HG03571 (cell line): ENCODE measurements around the gene RAB11B.
A peak's percentile ranks its signal among the peaks of the same experiment; 100 is the strongest.
"Not testable (repeated sequence)": the region's sequence is repeated elsewhere in the genome, so short reads cannot be mapped to it uniquely, and the experiment has no call there.

Experiments used
- ATAC-seq: cut with Tn5 transposase; IDR thresholded peaks from one replicate; pipeline ENCODE4 v1.9.1; 2021; ENCODE audit not compliant: unreplicated experiment

Gene RAB11B

DNA sequence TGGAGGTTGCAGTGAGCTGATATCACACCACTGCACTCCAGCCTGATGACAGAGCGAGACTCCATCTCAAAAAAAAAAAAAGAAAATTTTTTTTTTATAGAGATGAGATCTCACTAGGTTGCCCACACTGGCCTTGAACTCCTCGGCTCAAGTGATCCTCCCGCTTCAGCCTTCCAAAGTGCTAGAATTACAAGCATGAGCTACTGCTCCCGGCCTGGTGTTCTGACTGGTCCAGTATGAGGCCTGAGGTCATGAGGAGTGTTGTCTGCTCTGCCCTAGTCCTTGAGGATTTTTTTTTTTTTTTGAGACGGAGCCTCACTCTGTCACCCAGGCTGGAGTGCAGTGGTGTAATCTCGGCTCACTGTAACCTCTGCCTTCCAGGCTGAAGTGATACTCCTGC is 35.2 kb downstream of the RAB11B start:
- not testable (repeated sequence) for ATAC-seq

DNA sequence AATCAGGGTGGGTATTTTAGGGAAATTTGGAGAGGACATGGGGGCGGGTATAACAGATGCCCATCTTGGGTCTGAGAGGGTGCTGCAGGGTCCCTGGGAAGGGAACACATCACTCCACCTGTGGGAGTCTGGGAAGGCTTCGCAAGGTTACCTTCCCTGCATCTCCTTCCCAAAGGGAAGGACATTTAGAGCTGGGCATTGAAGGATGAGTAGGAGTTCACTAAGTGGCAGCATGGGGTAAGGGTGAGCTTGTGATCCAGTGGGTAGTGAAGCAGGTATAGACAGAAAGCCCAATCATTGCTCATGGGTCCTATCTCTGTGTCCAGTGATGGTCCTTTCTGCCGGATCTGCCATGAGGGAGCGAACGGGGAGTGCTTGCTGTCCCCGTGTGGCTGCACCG is 36.1 kb downstream of the RAB11B start:
- ATAC-seq: no peak

- no peak for ATAC-seq
Measured at GRCh38 chr19:8429044-8429443, 38.9 kb downstream of the RAB11B start.

GRCh38 chr19:8429826-8430225 is 39.7 kb downstream of the RAB11B start:
- no peak for ATAC-seq

- no peak for ATAC-seq
Measured at GRCh38 chr19:8430650-8431049, 40.5 kb downstream of the RAB11B start.

GRCh38 chr19:8438236-8438635 is 48.1 kb downstream of the RAB11B start:
- ATAC-seq: no peak

DNA sequence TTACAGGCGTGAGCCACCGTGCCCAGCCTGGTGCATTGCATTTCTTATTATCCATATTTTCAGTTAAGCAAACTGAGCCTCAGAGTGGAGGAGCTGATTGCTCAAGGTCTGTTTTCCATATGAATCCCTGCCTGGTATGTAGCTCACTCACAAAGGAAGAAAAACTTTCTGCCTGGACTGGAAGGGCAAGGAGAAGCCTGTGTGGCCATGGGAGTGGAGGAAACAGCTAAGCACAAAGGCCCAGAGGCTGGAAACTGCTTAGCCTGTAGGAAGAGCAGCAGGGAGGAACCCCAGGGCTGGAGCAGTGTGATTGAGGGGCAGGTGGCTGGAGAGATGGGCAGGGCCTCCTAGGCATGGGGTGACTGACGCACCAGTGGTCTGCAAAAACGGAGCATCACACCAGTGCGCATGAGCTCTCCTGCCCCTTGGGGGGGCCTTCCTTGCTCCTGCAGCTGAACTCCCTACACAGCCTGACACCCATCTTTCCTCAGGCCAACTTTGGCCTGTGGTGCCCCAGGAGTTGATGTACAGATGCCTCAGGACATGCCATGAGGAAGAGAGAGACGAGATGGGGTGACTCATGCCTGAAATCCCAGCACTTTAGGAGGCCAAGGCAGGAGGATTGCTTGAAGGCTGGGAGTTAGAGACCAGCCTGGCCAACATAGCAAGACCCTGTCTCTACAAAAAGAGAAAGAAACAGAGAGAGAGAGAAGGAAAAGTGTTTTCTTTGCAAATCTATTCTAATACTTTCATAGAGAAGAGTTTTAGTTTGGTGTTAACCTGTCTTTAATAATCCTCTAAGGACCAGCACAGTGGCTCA is 51.8 kb downstream of the RAB11B start:
- no peak for ATAC-seq

DNA sequence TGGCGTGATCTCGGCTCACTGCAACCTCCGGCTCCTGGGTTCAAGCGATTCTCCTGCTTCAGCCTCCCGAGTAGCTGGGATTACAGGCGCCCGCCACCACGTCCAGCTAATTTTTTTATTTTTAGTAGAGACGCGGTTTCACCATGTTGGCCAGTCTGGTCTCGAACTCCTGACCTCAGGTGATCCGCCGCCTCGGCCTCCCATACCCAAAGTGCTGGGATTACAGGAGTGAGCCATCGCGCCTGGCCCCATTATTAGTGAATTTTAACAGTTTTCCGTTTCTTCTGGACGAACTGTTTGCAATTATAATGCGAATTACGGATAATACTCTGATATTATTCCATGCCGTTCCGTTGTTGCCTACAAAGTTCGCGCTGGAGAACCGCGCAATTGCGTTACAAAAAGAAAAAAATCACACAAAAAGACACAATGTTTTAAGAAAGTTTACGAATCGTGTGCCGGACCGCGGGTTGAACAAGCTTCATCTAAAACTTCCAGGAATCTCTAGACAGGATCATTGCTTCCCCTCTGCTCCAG is 54.0 kb downstream of the RAB11B start:
- ATAC-seq: not testable (repeated sequence)

DNA sequence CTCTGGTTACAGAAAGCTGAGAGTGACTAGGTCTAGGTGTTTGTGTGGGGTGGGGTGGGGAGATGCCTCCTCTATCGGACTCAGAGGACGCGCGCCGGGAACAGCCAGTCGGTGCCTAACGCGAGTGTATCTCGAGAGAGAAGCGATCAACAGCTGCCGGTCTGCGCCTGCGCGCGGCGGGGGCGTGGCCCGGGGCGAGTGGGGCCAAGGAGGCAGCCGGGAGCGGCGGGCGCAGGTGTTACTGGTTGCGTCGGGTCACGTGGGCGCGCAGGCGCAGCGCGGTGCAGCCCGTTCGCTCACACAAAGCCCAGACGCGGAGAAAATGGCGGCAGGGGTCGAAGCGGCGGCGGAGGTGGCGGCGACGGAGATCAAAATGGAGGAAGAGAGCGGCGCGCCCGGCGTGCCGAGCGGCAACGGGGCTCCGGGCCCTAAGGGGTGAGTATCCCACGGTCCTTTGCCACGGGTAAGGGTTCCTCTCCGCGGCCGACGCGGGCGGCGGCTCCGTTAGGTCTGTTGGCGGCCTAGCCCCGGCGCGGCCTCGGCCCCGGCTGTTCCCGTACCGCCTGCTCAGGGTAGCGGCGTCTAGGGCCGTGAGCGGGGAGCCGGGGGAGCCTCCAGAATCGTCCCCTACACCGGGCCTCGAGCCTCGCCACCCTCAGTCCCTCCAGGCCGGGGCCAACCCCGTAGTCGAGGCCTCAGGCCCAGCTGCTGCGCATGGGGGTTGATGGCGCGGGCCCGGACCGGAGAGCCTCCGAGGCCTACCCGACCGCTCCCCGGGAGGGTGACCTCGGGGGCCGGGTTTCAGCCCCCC is 54.7 kb downstream of the RAB11B start, which contains the start of gene HNRNPM:
Gene HNRNPM (plus strand): TSS at position 299 of the 811 bp plus-strand sequence. CDS start 24 bp downstream, at position 323.
- ATAC-seq: peak; percentile 71

- peak; percentile 8 for ATAC-seq
Measured at GRCh38 chr19:8445488-8446001, 55.4 kb downstream of the RAB11B start.

DNA sequence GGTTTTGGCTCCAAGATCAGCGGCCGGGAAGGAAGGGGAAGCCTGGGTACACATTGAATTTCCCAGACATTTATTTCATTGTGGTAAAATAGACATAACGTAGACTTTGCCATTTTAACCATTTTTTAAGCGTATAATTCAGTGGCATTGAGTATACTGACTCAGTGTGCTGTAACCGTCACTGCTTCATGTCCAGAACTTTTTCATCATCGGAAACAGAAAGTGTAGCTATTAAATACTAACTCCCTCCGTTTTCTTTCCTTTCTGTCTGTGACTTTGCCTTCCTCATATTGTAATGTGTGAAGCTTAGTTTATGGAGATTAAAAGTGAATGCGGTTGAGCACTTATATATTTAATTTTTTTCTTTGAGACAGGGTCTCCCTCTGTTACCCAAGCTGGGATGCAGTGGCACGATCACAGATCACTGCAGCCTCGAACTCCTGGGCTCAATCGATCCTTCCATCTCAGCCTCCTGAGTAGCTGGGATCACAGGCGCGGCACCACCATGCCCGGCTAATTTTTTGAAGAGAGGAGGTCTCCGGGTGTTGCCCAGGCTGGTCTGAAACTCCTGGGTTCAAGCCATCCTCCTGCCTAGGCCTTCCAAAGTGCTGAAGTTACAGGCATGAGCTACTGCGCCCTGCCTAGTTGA is 56.0 kb downstream of the RAB11B start:
- ATAC-seq: no peak

DNA sequence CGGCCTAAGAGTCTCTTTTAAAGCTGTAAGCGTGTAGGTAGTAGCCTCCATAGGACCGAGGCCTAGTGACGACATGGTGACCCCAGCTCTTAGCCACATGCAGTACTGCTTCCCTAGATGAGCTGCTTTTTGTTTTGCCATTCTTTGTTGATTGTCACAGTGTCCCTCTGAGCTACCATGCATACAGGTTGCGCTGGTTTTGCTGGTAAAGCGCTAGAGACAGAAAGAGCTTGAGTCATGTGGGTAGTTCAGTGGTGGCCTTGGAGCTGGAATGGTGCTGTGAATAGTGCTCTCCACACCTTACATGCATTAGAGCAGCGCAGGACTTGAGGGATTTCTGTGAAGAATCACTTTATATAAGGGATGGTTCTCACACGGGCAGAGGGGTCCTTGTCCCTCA is 59.7 kb downstream of the RAB11B start:
- ATAC-seq: no peak

DNA sequence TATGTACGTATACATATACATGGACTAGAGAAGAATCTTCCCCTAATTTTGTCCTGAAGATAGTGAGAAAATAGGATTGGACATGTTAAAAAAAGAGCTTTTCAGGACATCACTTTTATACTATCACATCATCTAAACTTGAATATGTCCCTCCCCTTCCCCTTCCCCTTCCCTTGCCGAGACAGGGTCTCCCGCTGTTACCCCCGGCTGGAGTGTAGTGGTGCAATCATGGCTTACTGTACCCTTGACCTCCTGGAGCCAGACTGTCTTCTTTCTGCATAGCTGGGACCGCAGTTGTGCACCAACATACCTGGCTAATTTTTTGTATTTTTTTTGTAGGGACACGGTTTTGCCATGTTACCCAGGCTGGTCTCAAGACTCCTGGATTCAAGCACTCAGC is 61.2 kb downstream of the RAB11B start:
- ATAC-seq: no peak

GRCh38 chr19:8451885-8452284 is 61.7 kb downstream of the RAB11B start:
- ATAC-seq: no peak

DNA sequence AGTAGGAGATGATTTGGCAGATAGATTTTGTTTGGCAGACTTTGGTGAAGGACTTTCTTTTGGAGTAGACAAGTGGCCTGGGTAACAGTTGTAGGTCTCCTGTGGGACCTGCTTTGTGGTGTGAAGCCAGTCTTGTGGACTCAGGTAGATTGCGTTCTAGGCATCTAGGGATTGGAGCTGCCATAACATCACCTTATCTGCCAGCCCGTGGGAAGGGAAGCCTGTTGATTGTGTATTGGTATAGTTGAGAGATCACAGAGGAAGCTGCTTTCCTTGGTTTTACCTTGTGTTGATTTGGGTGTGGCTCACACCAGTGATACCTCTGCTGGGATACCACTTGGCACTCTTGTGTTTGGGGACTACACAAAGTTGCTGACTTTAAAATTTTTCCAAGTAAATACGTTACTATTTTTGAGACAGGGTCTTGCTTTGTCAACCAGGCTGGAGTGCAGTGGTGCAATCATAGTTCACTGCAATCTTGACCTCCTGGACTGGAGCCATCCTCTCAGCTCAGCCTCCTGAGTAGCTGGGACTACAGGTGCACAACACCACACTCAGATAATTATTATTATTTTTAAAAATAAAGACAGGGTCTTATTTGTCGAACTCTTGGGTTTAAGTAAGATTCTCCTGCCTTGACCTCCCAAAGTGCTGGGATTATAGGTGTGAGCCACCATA is 62.4 kb downstream of the RAB11B start:
- ATAC-seq: no peak

GRCh38 chr19:8453616-8454015 is 63.5 kb downstream of the RAB11B start:
- no peak for ATAC-seq
